ENCODE measurements around the gene ICAM2. TPM values are rescaled to one million over a fixed set of nuclear protein-coding genes. Genes with fewer than 3 reads are reported as not detected.

ICAM2 gene
- total RNA-seq, 1 donor from 2014 or later: not detected

DNA sequence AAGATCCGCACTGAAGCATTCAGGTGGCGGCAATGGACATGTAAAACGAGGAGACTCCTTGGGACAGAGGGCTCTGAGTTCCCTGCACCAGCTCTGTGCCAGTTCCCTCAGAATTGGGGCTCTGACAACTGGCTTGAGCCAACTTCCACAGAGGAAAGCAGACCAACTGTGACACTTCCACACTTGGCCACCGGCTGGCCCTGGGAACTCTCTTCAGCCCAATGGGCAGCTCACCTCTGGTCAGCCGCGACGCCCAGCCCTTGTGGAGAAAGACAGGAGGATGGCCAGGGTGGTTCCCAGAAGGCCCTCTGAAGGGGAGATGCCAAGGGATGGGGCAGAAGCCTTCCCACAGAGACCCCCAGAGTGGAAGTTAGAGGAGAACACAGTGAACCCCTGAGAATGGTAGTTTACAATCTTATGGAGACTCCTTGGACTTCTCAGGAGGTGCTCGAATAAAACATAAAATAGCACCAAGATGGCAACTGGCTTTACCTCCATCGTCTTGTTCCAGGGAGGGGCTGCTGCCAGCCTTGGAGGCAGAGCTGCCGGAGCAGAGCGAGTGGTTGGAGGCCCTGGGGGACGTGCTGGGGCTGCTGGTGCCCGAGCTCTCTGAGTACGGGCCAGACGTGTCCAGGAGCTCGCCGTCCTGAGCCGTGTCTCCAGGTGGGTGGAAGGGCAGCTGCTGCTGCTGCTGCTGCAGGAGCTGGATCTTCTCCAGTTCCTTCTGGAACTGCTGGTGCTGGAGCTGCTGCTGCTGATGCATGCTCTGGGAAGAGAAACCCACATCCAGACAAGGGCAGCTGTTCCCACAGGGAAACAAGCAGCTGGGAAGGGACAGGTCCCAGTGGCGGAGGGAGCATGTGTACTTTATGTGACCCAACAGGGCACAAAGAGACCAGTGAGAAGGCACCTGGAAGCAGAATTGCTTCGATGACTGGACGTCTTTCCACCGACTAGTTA is 35.0 kb upstream of the ICAM2 start:
- TF ChIP-seq, protein P1, sequence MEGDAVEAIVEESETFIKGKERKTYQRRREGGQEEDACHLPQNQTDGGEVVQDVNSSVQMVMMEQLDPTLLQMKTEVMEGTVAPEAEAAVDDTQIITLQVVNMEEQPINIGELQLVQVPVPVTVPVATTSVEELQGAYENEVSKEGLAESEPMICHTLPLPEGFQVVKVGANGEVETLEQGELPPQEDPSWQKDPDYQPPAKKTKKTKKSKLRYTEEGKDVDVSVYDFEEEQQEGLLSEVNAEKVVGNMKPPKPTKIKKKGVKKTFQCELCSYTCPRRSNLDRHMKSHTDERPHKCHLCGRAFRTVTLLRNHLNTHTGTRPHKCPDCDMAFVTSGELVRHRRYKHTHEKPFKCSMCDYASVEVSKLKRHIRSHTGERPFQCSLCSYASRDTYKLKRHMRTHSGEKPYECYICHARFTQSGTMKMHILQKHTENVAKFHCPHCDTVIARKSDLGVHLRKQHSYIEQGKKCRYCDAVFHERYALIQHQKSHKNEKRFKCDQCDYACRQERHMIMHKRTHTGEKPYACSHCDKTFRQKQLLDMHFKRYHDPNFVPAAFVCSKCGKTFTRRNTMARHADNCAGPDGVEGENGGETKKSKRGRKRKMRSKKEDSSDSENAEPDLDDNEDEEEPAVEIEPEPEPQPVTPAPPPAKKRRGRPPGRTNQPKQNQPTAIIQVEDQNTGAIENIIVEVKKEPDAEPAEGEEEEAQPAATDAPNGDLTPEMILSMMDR (conservative IDR thresholded peaks at IDR 0.05): no peak
- H3K4me3 Mint-ChIP-seq: no peak overlapping the region
- no peak for DNase-seq (ENCODE audit: extremely low spot score, unreplicated experiment)
- H3K27ac Mint-ChIP-seq: no peak overlapping the region
- H3K4me1 Mint-ChIP-seq (ENCODE audit: unreplicated experiment): peaks cover 9% of the 10 kb centered on the region
- peaks cover 18% of the 10 kb centered on the region for H3K36me3 Mint-ChIP-seq
- no peaks in the 10 kb centered on the region for H3K9me3 Mint-ChIP-seq
- no peaks in the 10 kb centered on the region for H3K27me3 Mint-ChIP-seq

DNA sequence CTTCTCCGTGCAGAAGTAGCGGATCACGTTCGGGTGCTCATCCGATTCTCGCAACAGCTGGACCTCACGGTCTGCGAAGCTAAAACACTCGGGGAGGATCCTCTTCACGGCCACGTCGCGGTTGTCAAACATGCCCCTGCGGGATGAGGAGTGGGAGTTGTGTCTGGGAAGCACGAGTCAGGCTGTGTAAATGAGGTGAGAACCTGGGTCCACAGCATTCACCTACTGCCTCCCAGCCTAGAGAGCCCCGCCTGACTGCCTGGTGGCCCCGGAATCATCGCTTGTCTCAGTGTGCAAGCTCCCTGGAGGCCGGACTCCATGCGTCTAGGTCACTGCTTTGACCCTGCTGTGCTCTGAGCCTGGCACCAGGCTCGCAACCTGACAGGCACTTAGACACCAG is 33.9 kb upstream of the ICAM2 start:
- H3K27me3 Mint-ChIP-seq: no peaks in the 10 kb centered on the region
- H3K4me1 Mint-ChIP-seq (ENCODE audit: unreplicated experiment): peaks cover 9% of the 10 kb centered on the region
- H3K4me3 Mint-ChIP-seq: no peak overlapping the region
- TF ChIP-seq, protein P1 (conservative IDR thresholded peaks at IDR 0.05): no peak
- DNase-seq (ENCODE audit: extremely low spot score, unreplicated experiment): no peak
- H3K9me3 Mint-ChIP-seq: no peaks in the 10 kb centered on the region
- peaks cover 12% of the 10 kb centered on the region for H3K36me3 Mint-ChIP-seq
- no peak overlapping the region for H3K27ac Mint-ChIP-seq

- Mint-ChIP-seq H3K27ac (peak overlapping the region; percentile 56), H3K36me3 (peaks cover 9% of the 10 kb centered on the region), H3K9me3 (no peaks in the 10 kb centered on the region), H3K27me3 (no peaks in the 10 kb centered on the region), H3K4me3 (no peak overlapping the region), H3K4me1 (ENCODE audit: unreplicated experiment) (peaks cover 5% of the 10 kb centered on the region)
- no peak for DNase-seq (ENCODE audit: extremely low spot score, unreplicated experiment)
- TF ChIP-seq, protein P1 (conservative IDR thresholded peaks at IDR 0.05): no peak
Observed at GRCh38 chr17:64053101-64053500, 32.7 kb upstream of the ICAM2 start.

DNA sequence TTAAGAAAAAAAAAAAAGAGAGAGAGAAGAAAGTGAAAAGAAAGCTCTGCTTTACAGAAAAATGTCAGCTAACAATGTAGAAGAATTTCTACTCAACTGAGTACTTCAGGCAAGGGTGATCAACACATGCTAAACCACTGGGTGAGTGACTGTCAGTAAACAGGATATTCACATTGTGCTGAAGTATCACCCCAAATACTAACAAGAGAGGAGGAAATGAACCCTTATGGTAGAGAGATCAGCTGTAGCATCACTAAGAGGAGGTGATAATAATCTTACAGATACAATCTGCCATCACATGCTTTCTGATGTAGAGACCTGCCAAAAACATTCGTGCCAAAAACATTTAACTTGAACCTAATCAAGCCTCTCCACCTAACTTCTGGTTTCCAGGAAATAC is 30.7 kb upstream of the ICAM2 start:
- Mint-ChIP-seq H3K9me3 (no peaks in the 10 kb centered on the region), H3K27me3 (no peaks in the 10 kb centered on the region), H3K4me3 (no peak overlapping the region), H3K36me3 (peaks cover 9% of the 10 kb centered on the region), H3K27ac (no peak overlapping the region), H3K4me1 (ENCODE audit: unreplicated experiment) (no peaks in the 10 kb centered on the region)
- TF ChIP-seq, protein P1 (conservative IDR thresholded peaks at IDR 0.05): no peak
- DNase-seq (ENCODE audit: extremely low spot score, unreplicated experiment): no peak

DNA sequence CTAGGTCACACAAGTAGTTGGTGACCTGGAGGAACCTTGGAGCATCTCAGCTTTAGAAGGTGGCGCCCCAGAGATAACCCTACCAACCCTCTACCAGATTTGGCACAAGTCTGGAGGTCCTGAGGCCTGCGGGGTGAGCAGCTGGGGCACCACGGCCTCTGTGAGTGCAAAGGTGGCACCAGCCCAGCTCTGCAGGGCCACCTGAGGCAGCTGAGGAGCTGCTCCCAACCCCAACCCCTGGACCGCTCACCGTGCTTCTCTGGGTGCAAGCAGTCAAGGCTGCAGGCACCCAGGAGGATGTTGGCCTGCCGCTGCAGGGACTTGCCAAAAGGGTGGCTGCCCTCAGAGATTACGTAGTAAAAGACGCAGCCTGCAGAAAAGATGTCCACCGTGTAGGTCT is 28.4 kb upstream of the ICAM2 start:
- Mint-ChIP-seq H3K9me3 (no peaks in the 10 kb centered on the region), H3K36me3 (peaks cover 13% of the 10 kb centered on the region), H3K27ac (no peak overlapping the region), H3K27me3 (no peaks in the 10 kb centered on the region), H3K4me3 (no peak overlapping the region), H3K4me1 (ENCODE audit: unreplicated experiment) (no peaks in the 10 kb centered on the region)
- TF ChIP-seq, protein P1 (conservative IDR thresholded peaks at IDR 0.05): no peak
- no peak for DNase-seq (ENCODE audit: extremely low spot score, unreplicated experiment)
